Measurements from ENCODE around the gene CUX1.

Gene CUX1

GRCh38 chr7:102106625-102107024 is 289.2 kb downstream of the CUX1 start:
- Histone ChIP-seq H3K36me3 (ENCODE audit: control insufficient read depth in 2 of 2, insufficient read depth in 1 of 2, low read length in 2 of 2) (peaks cover 23 to 31% of the 10 kb centered on the region in 2 experiments), H3K4me1 (ENCODE audit: control insufficient read depth, insufficient read depth, low read length) (no peaks in the 10 kb centered on the region), H3K4me3 (ENCODE audit: low read depth, low read length) (no peak overlapping the region), H3K9me3 (ENCODE audit: control insufficient read depth, insufficient read depth, low read depth, low read length) (no peaks in the 10 kb centered on the region), H3K27ac (ENCODE audit: extremely low read depth, low read depth, low read length) (no peak overlapping the region)
- ChIA-PET CTCF (interaction anchor here (0.5 to 1.5 kb wide), 2 partner anchors 12 to 167 kb away, joined by 4 to 6 read pairs; no protein-coding TSS in a partner anchor), POLR2A (interaction anchor here (0.7 kb wide), 1 partner anchor 45 kb away, joined by 4 read pairs; no protein-coding TSS in a partner anchor)
- TF ChIP-seq ZNF830 (tag by site-specific recombination; IDR thresholded peaks at IDR 0.05; ENCODE audit: low read depth): no peak
- TF ChIP-seq ZNF449 (tag by site-specific recombination; IDR thresholded peaks at IDR 0.05): peak; percentile 83

- Histone ChIP-seq H3K36me3 (ENCODE audit: control insufficient read depth in 2 of 2, insufficient read depth in 1 of 2, low read length in 2 of 2) (peaks cover 23 to 34% of the 10 kb centered on the region in 2 experiments), H3K9me3 (ENCODE audit: control insufficient read depth, insufficient read depth, low read depth, low read length) (no peaks in the 10 kb centered on the region), H3K27ac (ENCODE audit: extremely low read depth, low read depth, low read length) (no peak overlapping the region), H3K4me3 (ENCODE audit: low read depth, low read length) (no peak overlapping the region), H3K4me1 (ENCODE audit: control insufficient read depth, insufficient read depth, low read length) (no peaks in the 10 kb centered on the region)
- CTCF ChIA-PET: interaction anchor here (0.5 kb wide), 1 partner anchor 540 kb away, joined by 3 read pairs; no protein-coding TSS in a partner anchor
- TF ChIP-seq EGR2 (tag by site-specific recombination; IDR thresholded peaks at IDR 0.05; ENCODE audit: low read depth) (peak; percentile 64), ZNF626 (tag by site-specific recombination; IDR thresholded peaks at IDR 0.05) (no peak), ZFHX2 (tag by site-specific recombination; conservative IDR thresholded peaks at IDR 0.05) (peak; percentile 57; the same call in 1 of the 2 replicates), PRDM2 (tag by site-specific recombination; IDR thresholded peaks at IDR 0.05; ENCODE audit: borderline replicate concordance) (no peak)
- POLR2A ChIA-PET: no interaction called here
Observed at GRCh38 chr7:102107474-102108104, 290.2 kb downstream of the CUX1 start.

- CTCF ChIA-PET: interaction anchor here (0.7 kb wide), 1 partner anchor 574 kb away, joined by 5 read pairs; no protein-coding TSS in a partner anchor
- POLR2A ChIA-PET: no interaction called here
- peaks cover 24 to 42% of the 10 kb centered on the region in 2 experiments for H3K36me3 ChIP-seq (ENCODE audit: control insufficient read depth in 2 of 2, insufficient read depth in 1 of 2, low read length in 2 of 2)
- no peaks in the 10 kb centered on the region for H3K9me3 ChIP-seq (ENCODE audit: control insufficient read depth, insufficient read depth, low read depth, low read length)
- peak; percentile 80 for TF ChIP-seq SCRT2 (tag by site-specific recombination; IDR thresholded peaks at IDR 0.05)
- TF ChIP-seq ZNF175 (tag by site-specific recombination; IDR thresholded peaks at IDR 0.05): no peak
- TF ChIP-seq SCRT1 (tag by site-specific recombination; IDR thresholded peaks at IDR 0.05; ENCODE audit: borderline replicate concordance): 0 out of 2 replicates have a peak, but pooled peaks have one; percentile 46
- H3K27ac ChIP-seq (ENCODE audit: extremely low read depth, low read depth, low read length): no peak overlapping the region
- no peaks in the 10 kb centered on the region for H3K4me1 ChIP-seq (ENCODE audit: control insufficient read depth, insufficient read depth, low read length)
- H3K4me3 ChIP-seq (ENCODE audit: low read depth, low read length): no peak overlapping the region
Observed at GRCh38 chr7:102111061-102112041, 293.9 kb downstream of the CUX1 start.
